GM18517 (cell line): ENCODE measurements around the gene PDE9A.
"Not testable (repeated sequence)": the region's sequence is repeated elsewhere in the genome, so short reads cannot be mapped to it uniquely, and the experiment has no call there.

Source experiments
- ATAC-seq: cut with Tn5 transposase; IDR thresholded peaks from one replicate; pipeline ENCODE4 v1.9.1; 2021; ENCODE audit warnings: mild to moderate bottlenecking, moderate library complexity; ENCODE audit not compliant: unreplicated experiment

Gene PDE9A

DNA sequence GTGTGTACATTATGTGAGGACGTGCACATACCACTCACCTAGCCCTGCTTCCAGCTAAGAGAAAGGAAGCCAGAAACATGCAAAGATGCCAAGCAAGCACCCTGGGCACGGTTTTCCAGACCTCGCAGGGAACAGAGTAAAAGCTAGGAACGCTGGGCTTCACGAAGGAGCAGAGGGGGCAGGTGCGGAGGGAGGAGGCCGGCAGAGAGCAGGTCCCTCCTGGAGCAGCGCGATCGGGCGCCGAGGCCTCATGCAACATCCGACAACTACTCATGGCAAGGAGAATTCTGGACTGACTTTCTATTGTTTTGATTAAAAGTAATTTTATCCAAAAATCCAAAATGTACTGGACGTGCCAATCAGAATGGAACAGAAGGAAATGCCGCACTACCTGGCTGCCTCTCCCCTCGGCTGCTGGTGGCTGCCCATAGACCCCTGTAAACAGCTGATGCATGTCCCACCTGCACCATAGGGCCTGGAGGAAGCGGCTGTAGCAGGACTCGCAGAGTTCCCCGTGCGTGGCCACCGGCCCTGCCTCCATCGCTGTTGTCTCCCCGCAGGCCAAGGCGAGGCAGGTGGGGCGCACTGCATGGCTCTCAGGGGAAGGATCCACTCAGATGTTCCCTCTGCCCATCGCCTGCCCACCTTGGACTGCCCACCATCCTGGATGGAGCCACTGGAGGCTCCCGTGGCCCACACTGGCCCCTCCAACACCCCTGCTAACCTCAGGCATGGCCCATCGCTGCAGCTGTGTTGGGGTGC is 132.4 kb downstream of the PDE9A start:
- no peak for ATAC-seq

DNA sequence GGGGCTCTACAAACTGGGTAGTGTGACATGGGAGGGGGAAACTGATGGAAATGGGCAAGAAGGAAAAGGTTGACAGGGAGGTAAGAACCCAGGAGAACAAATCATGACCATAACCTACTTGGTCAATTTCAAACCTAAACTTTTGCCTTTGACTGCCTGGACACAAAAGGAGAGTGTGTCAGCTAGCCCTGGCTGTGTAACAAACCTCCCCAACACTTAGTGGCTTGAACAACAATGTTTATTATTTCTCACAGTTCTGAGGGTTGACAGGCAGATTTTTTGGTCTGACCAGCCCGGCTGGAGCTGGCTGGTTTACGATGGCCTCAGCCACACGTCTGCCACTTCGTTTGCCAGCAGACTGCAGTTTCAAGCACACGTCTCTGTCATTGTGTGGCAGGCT is 133.5 kb downstream of the PDE9A start:
- ATAC-seq = no peak

DNA sequence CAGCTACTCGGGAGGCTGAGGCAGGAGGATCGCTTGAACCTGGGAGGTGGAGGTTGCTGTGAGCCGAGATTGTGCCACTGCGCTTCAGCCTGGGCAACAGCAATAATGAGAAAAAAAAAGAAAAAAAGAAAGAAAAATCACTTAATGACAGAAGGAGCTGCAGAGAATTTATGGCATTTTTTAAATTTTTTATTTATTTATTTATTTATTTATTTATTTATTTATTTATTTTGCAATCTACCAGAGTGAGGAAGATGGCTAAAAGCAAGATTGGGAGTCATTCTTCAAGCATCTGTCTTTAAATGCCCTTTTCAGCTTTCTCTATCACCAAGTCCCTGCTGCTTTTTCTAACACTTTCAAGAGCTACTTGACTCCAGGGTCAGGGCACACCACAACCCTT is 134.2 kb downstream of the PDE9A start:
- ATAC-seq = no peak

DNA sequence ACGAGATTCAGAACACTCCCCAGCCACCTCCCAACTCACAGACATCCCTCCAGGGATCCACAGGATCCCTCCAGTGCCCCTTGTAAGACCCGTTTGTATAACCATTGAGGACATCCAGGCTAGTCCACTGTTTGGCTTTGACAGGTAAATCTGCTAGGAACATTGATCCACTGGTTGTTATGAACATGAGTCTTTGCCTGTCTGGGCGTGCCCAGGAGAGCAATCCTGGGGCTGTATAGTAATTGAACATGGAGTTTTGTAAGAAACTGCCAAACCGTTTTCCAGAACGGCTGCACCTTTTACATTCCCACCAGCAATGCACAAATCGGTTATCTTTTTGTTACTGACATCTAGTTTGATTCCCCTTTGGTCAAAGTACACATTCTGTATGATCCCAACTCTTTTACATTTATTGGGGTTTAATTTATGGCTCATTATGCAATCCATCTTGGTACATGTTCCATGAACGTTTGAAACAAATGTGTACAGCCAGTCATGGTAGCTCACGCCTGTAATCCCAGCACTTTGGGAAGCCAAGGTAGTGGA is 137.2 kb downstream of the PDE9A start:
- no peak for ATAC-seq

DNA sequence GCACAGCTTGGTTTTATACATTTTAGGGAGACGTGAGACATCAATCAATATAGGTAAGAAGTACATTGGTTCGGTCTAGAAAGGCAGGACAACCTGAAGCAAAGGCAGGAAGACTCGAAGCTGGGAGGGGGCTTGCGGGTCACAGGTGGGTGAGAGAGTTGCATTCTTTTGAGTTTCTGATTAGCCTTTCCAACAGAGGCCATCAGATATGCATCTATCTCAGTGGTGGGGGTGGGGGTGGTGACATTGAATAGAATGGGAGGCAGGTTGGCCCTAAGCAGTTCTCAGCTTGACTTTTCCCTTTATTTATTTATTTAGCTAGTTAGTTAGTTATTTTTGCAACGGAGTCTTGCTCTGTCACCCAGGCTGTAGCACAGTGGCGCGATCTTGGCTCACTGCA is 140.4 kb downstream of the PDE9A start:
- no peak for ATAC-seq

DNA sequence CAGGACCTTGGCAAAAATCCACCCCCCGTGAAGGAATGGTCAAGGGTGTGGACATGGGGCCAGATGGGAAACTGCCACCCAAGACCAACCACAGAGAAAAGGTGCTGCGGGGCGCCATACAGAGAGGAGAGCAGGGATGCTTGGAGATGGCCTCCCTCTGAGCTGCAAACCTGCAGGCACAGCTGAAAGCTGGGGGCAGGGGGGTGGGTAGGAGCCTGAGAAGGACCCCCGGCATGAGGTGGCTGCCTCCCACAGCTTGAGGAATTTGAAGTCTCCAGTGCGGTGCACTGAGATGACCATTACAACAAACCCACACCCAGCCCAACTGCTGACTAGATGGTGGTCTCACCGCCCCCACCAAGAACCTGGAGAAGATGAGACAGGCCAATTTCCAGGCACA is 141.1 kb downstream of the PDE9A start:
- ATAC-seq = no peak

DNA sequence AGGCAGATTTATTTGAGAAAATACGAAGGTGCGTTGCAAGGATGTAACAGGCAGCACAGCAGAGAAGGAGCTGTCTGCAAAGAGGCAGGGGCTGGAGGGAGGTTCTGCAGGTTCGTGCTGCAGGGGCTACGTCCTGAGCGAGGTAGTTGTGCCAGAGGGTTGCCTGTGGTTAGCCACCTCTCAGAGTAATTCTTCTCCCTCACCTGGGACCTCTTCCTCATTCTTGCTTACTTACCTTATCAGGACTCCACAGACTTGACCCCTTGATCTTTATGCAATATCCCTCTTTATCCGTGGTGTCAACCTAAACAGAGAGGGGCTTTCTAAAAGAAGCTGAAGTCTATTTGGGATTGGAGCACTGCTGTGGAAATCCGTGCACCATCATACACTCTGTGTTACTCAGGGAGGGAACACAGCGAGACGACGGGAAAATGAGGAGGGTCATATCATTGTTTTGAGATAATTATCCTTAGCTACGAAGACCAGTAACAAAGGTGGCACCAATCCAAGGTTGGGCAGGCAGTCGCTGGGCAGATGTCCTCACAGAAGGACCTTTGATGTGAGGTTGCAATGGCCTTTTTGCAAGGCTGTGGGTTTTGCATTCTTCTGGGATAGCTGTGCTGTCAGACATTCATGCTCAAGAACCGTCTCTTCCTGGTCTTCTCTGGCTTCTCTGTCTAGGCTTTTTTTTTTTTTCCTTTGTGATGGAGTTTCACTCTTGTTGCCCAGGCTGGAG is 143.1 kb downstream of the PDE9A start:
- no peak for ATAC-seq

DNA sequence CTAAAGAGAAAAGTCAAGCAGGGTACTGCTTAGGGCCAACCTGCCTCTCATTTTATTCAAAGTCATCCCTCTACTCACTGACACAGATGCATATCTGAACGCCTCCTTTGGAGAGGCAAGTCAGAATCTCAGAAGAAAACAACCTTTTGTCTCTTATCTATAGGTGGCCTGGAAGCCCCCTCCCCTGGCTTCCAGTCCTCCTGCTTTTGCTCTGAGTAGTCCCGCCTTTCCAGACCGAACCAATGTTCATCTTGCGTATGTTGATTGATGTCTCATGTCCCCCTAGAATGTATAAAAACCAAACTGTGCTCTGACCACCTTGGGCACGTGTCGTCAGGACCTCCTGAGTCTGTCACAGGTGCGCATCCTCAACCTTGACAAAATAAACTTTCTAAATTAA is 144.1 kb downstream of the PDE9A start:
- ATAC-seq = no peak

DNA sequence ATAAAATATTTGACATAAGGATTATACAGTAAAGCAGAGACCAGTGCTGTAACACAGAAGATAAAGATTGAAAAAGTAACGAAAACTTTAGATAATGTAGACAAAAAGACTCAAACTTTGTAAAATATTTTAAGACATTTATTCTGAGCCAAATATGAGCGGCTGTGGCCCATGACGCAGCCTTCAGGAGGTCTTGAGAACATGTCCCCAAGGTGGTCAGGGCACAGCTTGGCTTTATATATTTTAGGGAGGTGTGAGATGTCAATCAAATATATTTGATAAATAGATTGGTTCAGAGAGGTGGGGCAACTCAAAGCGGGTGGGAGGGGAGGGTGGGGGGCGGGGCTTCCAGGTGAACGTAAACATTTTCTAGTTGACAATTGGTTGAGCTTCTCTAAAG is 144.7 kb downstream of the PDE9A start:
- no peak for ATAC-seq

DNA sequence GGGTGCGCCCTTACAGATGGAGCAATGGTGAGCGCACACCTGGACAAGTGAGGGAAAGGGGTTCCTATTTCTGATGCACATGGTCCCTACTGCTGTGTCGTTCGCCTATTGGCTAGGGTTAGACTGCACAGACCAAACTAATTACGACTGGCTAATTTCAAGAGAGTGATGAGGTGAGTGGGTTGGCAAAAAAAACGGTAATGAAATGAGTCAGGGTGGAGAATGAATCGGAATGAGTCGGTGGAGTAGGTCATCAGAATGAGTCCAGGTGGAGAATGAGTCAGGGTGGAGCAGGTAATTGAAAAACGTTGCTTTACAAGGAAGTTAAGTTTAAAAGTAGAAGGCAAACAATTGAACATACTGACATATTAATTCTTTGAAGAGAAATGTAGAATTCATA is 146.1 kb downstream of the PDE9A start:
- ATAC-seq = no peak

DNA sequence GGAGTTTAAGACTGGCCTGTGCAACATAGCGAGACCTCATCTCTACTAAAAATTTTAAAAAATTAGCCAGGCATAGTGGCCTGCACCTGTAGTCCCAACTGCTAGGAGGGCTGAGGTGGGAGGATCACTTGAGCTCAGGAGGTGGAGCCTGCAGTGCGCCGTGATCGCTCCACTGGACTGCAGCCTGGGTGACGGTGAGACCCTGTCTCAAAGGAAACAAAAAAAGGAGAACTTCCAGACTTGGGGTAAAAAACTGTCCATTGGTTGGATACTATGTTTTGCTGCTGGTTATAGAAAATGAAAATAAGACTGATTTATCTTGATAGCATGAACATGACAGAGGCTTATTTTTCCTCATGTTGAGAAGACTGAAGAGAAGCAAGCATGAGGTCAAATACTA is 146.5 kb downstream of the PDE9A start:
- ATAC-seq = no peak

DNA sequence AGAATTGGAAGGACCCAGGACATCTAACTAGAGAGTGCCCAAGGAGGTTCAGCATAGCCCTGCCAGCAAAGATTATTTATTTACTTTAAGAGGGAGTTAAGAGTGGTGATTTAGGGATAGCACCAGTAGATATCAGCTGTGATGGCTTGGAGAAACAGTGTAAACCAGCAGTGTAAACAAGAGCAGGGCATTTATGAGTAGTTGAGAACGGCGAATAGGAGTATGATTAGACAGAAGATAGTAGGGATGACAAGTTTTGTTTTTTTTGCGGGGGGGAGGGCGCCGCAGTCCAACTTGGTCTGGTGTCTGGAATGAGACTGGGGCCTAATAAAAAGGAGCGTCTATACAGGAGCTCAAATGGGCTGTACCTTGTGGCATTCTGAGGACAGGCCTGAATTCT is 148.2 kb downstream of the PDE9A start:
- ATAC-seq = not testable (repeated sequence)

DNA sequence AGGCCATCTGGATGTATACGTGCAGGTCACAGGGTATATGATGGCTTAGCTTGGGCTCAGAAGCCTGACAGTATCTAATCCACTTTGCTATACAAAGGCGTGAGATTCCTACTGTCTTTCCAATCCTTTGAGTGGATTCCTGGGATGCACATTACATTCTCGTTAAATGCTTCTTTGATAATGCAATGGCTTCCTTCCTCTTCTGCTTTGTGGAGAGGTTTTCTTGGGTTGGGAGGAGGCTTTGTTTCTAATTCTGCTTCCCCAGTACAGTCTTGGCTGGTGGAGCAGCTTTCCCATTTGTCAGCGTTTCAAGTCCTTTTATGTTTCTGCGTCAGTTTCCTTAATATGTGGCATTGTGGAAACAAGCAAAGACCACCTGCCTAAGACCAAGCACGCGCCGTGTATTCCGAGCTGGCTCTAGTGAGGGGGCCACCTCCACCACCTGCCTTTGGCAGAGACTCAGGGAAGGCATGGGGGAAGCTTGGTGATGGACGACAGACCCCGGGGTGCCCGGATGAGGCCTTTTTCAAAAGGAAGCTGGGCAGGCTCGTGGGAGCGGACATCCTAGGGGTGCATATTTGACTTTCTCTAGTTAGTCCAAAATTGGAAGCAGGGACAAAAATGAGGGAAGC is 153.2 kb downstream of the PDE9A start:
- ATAC-seq = no peak

DNA sequence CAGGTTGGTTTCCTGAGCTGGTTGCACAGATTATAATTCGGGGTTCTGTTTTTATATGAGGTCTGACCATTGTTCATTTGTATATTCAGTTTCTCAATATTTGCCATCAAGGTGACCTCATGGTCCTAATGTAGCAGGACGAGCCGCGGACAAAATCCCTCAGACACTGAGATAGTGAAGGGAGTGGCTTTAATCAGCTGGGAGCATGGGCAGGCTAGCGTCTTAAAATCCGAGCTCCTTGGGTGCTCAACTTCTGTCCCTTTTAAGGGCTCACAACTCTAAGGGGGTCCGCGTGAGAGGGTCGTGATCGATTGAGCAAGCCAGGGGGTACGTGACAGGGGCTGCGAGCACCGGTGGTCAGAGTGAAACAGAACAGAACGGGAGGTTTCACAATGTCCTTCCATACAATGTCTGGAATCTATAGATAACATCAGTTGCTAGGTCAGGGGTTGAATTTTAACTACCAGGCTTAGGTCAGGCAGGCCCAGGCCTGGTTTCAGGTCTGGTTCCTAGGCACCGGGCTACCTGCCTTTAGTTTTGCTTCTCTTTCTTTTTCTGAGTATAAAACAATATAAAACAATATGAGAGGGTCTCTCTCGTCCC is 154.0 kb downstream of the PDE9A start:
- ATAC-seq = not testable (repeated sequence)

DNA sequence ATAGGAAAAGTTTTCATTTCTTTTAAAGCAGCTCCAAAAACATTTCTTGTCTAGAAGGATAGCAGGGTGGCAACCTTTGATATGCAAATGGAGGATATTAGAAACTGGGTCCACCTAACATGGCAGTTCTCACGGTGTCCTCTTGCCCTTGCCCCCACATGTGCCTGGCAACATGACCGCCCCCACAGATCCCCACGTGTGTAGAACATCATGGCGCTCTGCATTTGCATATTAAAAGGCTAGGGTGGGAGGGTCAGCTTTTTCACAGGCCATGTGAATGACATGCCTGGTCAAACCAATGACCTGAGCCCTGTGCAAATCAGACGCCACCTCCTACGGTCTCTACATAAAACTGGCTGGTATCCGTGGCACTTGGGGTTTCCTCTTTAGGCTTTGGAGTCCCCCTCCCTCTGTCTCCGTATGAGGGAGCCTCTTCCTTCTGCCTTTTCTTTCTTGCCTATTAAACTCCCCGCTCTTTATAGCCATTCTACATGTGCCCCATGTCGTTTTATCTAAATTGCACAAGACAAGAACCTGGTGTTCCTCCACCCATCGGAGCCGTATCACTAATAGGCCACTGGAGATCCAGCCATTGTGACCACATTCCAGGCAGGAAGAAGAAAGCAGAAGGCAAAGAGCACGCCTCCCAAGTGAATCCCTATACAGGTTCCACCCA is 154.7 kb downstream of the PDE9A start:
- no peak for ATAC-seq

DNA sequence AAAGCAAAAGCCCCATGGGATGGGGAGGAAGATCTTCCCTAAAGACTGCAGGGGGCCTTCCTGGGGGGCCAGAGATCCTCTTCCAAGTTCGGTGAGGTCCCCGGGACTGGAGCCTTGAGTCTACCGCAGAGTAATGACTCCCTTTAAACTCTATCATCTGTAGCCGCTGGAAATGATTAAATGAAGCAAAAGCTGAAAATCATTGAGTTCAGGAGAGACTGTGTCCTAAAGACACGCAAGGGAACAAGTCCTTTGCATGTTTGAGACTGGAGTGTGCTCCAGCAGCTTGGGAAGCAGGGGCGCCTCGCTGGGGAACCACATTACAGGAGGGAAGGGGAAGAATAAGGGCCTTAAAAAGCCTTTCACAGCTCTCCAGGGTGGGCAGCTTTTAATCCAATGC is 155.8 kb downstream of the PDE9A start:
- no peak for ATAC-seq

DNA sequence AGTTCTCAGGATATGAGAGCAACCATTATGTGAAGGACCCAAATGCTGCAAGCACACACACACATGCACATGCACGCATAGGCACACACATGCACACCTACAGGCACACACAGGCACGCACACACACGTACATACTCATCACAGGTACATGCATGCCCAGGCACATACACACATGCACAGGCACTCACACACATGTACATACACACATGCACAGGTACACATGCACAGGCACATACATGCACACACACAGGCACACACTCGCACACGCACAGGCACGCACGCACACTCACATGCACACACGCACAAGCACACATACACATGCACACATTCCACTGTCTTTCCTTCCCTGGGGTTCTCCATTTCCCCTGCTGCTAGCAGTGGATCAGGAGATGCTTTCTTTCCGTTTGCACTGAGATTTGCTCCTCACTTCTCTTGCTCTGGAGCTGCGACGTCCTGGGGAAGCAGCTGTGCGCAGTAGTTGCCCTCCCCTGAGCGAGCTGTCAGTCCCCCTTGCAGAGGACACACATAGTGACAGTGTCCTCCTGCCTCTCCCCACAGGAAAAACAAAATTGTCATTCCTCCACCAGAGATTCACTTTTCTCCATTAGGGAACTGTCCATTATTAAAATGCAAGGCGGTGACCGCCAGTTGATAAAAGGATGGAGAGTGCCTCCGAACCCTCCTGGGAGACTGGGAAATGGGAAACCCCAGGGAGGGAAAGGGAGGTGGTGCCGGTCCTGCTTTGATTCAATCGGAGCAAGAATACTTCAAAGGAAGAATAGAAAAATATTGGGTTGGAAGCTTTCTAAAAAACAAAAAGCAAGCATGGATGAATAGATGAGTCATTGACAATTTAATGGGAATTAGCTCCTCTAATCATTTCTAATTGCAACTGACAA is 156.4 kb downstream of the PDE9A start:
- ATAC-seq = no peak

DNA sequence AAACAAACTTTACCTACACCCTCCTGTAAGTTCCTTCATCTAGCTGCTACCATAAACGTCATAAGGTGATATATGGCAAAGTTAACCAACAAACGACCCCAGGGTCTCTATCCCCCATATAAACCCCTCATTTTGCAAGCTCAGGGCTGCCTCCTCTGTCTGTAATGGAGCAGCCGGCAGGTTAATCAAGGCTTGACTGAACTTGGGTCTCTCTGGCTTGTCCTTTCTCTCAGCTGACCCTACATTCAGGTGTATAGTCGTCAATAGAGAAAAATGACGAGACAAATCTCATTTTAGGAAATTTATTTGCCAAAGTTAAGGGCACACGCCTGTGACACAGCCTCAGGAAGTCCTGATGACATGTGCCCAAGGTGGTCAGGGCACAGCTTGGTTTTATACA is 158.5 kb downstream of the PDE9A start:
- ATAC-seq = no peak

DNA sequence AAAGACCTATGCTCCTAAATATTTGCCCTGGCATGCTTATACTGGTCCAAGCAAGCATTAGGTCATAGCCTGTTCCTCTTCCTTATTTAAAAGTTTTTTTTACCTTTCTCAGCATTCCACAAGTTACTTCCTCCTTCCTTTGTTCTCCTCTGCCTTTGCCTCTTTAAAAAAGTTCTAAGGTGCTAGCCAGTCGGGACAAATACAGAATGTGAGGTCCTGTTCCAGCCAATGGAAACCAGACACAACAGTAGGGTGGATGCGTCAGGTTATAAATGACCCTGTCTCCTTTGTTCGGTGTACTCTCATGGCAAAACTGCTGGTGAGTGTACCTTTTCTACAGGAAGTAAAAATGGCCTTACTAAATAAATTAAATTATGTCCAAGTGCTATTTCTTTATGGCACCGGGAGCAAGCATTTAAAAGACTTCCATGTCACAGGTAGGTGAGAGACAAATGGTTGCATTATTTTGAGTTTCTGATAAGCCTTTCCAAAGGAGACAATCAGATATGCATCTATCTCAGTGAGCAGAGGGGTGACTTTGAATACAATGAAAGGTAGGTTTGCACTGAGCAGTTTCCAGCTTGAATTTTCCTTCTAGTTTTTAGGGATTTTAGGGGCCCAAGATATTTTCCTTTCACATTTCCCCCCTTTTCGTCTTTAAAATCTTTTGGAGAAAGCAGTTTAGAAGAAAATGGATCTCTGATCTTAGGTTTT is 159.3 kb downstream of the PDE9A start:
- ATAC-seq = not testable (repeated sequence)
